Endothelial cell of umbilical vein (primary cell): ENCODE results near the gene VGLL4. TPM values are rescaled to one million over a fixed set of nuclear protein-coding genes. Genes with fewer than 3 reads are reported as not detected.

Experiments
- BruUV-seq: library from RNA; stranded (reverse); fragments of 400-500 nt; replicated peaks from 2 replicates; lab custom pipeline; 2021; lab: Mats Ljungman, UMichigan
- CTCF ChIA-PET: fragments of 300-600, 350-600 bp; sonication (Branson Sonifier 250); formaldehyde crosslinking; loops from one replicate; lab custom pipeline; 2021; ENCODE audit warnings: antibody characterized with exemption, inconsistent platforms; lab: Charles Lee
- POLR2A ChIA-PET: fragments of 300-600, 350-600 bp; sonication (Branson Sonifier 250); formaldehyde crosslinking; loops from one replicate; lab custom pipeline; 2021; ENCODE audit warnings: antibody characterized with exemption, inconsistent platforms; lab: Charles Lee
- DNase-seq: peaks from one replicate; pipeline ENCODE4 v3.0.0-alpha.2; 2011; ENCODE audit warnings: low read depth, low spot score
- FAIRE-seq: peaks from 2 replicates; lab custom pipeline; 2011; peaks lifted over from hg19 to GRCh38; lab: Jason Lieb, UNC
- H2AFZ ChIP-seq: 2 replicates; pipeline ENCODE4 v1.6.0; 2012; ENCODE audit warnings: low read depth, low read length, control low read depth, inconsistent platforms
- H3K27ac ChIP-seq: 2 replicates; pipeline ENCODE4 v1.5.1; 2011; ENCODE audit warnings: low read depth, mild to moderate bottlenecking, control low read depth, low read length, moderate library complexity; ENCODE audit not compliant: insufficient read depth
- H3K27me3 ChIP-seq, 2 experiments: 2 replicates each; pipeline versions ENCODE4 v1.6.0 to v1.6.1; 2011; ENCODE audit warnings: low read length in 2 of 2, mixed read lengths in 1 of 2; ENCODE audit not compliant: control insufficient read depth in 2 of 2, insufficient read depth in 2 of 2
- H3K36me3 ChIP-seq, 2 experiments: 2 replicates in 1 of 2; 3 replicates in 1 of 2; pipeline ENCODE4 v1.5.1; 2011; ENCODE audit warnings: low read length in 2 of 2, mild to moderate bottlenecking in 1 of 2, moderate library complexity in 1 of 2; ENCODE audit not compliant: control insufficient read depth in 2 of 2, insufficient read depth in 2 of 2; ENCODE audit errors: extremely low read depth in 1 of 2
- H3K4me1 ChIP-seq: 3 replicates; pipeline ENCODE4 v1.5.1; 2011; ENCODE audit warnings: mild to moderate bottlenecking, low read length; ENCODE audit not compliant: control insufficient read depth, insufficient read depth; ENCODE audit errors: extremely low read depth
- H3K4me2 ChIP-seq: 2 replicates; pipeline ENCODE4 v1.6.1; 2011; ENCODE audit warnings: low read length, control low read depth, mixed read lengths; ENCODE audit not compliant: insufficient read depth
- H3K4me3 ChIP-seq, 3 experiments: fragments of 200-600 bp in 1 of 3; sonication (generic), shearing (Covaris generic) in 1 of 3; replicated peaks in 1 of 3; 2 replicates each; pipeline ENCODE4 v1.5.1; 2011 to 2016; ENCODE audit warnings: control low read depth in 3 of 3, low read length in 3 of 3, mild to moderate bottlenecking in 2 of 3, inconsistent platforms in 1 of 3, low read depth in 1 of 3, moderate library complexity in 1 of 3; ENCODE audit not compliant: insufficient read depth in 1 of 3
- H3K79me2 ChIP-seq: 2 replicates; pipeline ENCODE4 v1.6.0; 2012; ENCODE audit warnings: low read length, inconsistent platforms; ENCODE audit not compliant: control insufficient read depth, insufficient read depth
- H3K9ac ChIP-seq: replicated peaks from 2 replicates; pipeline ENCODE3; 2011; ENCODE audit warnings: low read length, control low read depth; ENCODE audit not compliant: insufficient read depth; ENCODE audit errors: extremely low read depth
- H3K9me1 ChIP-seq: replicated peaks from 3 replicates; pipeline ENCODE4 v1.6.0; 2011; ENCODE audit warnings: mild to moderate bottlenecking, low read length; ENCODE audit not compliant: control insufficient read depth, insufficient read depth; ENCODE audit errors: extremely low read depth
- H3K9me3 ChIP-seq: replicated peaks from 2 replicates; pipeline ENCODE4 v1.5.1; 2012; ENCODE audit warnings: low read length, inconsistent platforms; ENCODE audit not compliant: control insufficient read depth, insufficient read depth
- H4K20me1 ChIP-seq: replicated peaks from 2 replicates; pipeline ENCODE3; 2011; ENCODE audit warnings: mild to moderate bottlenecking, low read length; ENCODE audit not compliant: control insufficient read depth, insufficient read depth; ENCODE audit errors: extremely low read depth
- EZH2 ChIP-seq: IDR thresholded peaks from 2 replicates; pipeline ENCODE4 v1.6.1; 2012; ENCODE audit warnings: borderline replicate concordance, low read depth, mild to moderate bottlenecking, moderate library complexity, low read length, inconsistent platforms; ENCODE audit not compliant: severe bottlenecking
- FOS ChIP-seq: IDR thresholded peaks from 2 replicates; pipeline ENCODE4 v1.6.1; 2011; ENCODE audit warnings: mild to moderate bottlenecking, low read length, moderate library complexity, borderline replicate concordance; ENCODE audit not compliant: insufficient read depth
- GATA2 ChIP-seq: IDR thresholded peaks from 2 replicates; pipeline ENCODE4 v1.7.0; 2011; ENCODE audit warnings: low read depth, mild to moderate bottlenecking, moderate library complexity, mixed read lengths, low read length; ENCODE audit not compliant: insufficient read length, insufficient read depth
- JUN ChIP-seq: IDR thresholded peaks from 2 replicates; pipeline ENCODE4 v1.6.1; 2011; ENCODE audit warnings: borderline replicate concordance, low read depth; ENCODE audit not compliant: insufficient read length, insufficient read depth
- MYC ChIP-seq: IDR thresholded peaks from one replicate; pipeline ENCODE4 v1.6.1; 2011; ENCODE audit warnings: mild to moderate bottlenecking, low read depth, low read length
- POLR2A ChIP-seq: IDR thresholded peaks from 2 replicates; pipeline ENCODE4 v1.6.1; 2012; ENCODE audit warnings: low read depth, mild to moderate bottlenecking, control low read depth, low read length
- POLR2AphosphoS5 ChIP-seq: IDR thresholded peaks from 2 replicates; pipeline ENCODE4 v1.6.1; 2012; ENCODE audit warnings: low read depth, mild to moderate bottlenecking, control low read depth, low read length, moderate library complexity; ENCODE audit not compliant: insufficient read depth
- dilution Hi-C: fragments of 300-500 bp; cut with MboI; formaldehyde crosslinking; loops from one replicate; pipeline ENCODE4 v1.15.0; 2019; ENCODE audit warnings: low sequenced_read_pairs; ENCODE audit not compliant: extremely low pct_ligation_motif_present
- intact Hi-C: fragments of 100-400 bp; cut with micrococcal nuclease; formaldehyde crosslinking; loops from one replicate; pipeline ENCODE4 v1.10.0; 2022
- polyA plus RNA-seq, 4 experiments: library from polyadenylated mRNA; depleted of rRNA in 3 of 4; stranded (reverse) in 3 of 4; unstranded in 1 of 4; fragments of >200 nt; gene quantifications; 2 replicates each; pipeline versions ENCODE4 v1.2.1 to v1.2.3, GENCODE V29; 2011 to 2012; ENCODE audit warnings: missing spikeins in 1 of 4
- total RNA-seq: library from RNA; stranded (reverse); gene quantifications from 2 replicates; pipeline ENCODE4 v1.2.3, GENCODE V29; 2021
- TF ChIP-seq, protein P1 (sequence below), 2 donors: IDR thresholded peaks; 1 replicate in 1 of 2; 2 replicates in 1 of 2; pipeline ENCODE4 v1.5.1; 2011; ENCODE audit warnings: low read length in 2 of 2, mild to moderate bottlenecking in 2 of 2, moderate library complexity in 2 of 2, control low read depth in 1 of 2, inconsistent platforms in 1 of 2, low read depth in 1 of 2; ENCODE audit not compliant: insufficient read depth in 1 of 2; ENCODE audit errors: extremely low read depth in 1 of 2
- TF ChIP-seq, protein P2 (sequence below): IDR thresholded peaks from 2 replicates; pipeline ENCODE4 v1.6.1; 2011; ENCODE audit not compliant: insufficient read depth, insufficient read length

VGLL4 gene
- total and polyA plus RNA-seq, 2 donors (not counting 3 experiments of a cell fraction or from before 2014, with no cell fraction given): 67.0 to 78.9 TPM

DNA sequence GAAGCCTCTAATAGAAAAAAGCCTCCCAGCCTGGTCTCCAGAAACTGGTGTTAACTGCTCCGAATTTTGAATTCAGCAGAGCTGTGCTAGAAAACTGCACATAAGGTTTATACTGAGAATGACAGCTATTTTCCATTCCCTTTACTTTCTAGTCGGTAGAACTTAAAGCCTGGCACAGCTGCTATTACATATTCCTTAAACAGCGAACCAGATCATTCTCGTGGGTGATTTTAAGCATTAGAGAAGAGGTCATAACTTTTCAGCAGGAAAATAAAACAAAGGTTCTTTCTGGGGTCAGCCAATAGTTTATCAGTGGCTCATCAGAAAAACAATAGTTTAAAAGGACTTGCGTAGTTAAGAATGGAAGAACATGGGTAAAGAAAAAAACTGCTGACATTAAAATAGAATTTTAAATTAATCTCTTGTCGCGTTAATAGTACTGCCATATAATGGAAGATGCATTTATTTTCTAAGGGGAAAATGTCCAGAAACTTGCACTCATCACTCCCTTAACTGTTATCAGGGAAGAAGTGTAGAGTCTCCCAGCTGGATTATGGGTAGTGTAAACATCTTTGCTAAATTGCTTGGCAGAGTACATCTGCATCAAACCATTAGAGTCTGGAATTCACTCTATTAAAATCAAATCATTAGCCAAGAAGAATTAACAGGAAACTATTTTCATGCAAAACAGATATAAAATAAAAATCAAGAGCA, 7.9 kb downstream of the VGLL4 start:
- dilution Hi-C loops: no loop called here

More for the DNA sequence above, 7.9 kb downstream of the VGLL4 start:
- Histone ChIP-seq H3K79me2 (peaks cover 100% of the 10 kb centered on the region), H3K36me3 (no peaks in the 10 kb centered on the region), H4K20me1 (peaks cover 2% of the 10 kb centered on the region), H2AFZ (no peak overlapping the region), H3K4me2 (peak overlapping the region; percentile 93), H3K9ac (peak overlapping the region; percentile 38), H3K9me3 (no peaks in the 10 kb centered on the region), H3K27me3 (no peaks in the 10 kb centered on the region), H3K9me1 (no peaks in the 10 kb centered on the region), H3K27ac (peak overlapping the region; percentile 58), H3K4me1 (peaks cover 79% of the 10 kb centered on the region), H3K4me3 (peak overlapping the region in 1 of 3 experiments; percentile 10)
- ChIA-PET POLR2A (no interaction called here), CTCF (interaction anchor here (1.0 to 2.3 kb wide), 3 partner anchors 10 to 256 kb away, joined by 3 to 8 read pairs (median 4); no protein-coding TSS in a partner anchor)
- intact Hi-C loops: no loop called here
- FAIRE-seq: no peak
- DNase-seq: peak; percentile 72
- TF ChIP-seq MYC: no peak
- TF ChIP-seq GATA2: peak; percentile 30
- TF ChIP-seq, protein P1, sequence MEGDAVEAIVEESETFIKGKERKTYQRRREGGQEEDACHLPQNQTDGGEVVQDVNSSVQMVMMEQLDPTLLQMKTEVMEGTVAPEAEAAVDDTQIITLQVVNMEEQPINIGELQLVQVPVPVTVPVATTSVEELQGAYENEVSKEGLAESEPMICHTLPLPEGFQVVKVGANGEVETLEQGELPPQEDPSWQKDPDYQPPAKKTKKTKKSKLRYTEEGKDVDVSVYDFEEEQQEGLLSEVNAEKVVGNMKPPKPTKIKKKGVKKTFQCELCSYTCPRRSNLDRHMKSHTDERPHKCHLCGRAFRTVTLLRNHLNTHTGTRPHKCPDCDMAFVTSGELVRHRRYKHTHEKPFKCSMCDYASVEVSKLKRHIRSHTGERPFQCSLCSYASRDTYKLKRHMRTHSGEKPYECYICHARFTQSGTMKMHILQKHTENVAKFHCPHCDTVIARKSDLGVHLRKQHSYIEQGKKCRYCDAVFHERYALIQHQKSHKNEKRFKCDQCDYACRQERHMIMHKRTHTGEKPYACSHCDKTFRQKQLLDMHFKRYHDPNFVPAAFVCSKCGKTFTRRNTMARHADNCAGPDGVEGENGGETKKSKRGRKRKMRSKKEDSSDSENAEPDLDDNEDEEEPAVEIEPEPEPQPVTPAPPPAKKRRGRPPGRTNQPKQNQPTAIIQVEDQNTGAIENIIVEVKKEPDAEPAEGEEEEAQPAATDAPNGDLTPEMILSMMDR (IDR thresholded peaks at IDR 0.05; ENCODE audit: extremely low read depth in 1 of 2, insufficient read depth in 1 of 2, low read depth in 1 of 2, low read length in 2 of 2): no peak
- no peak for TF ChIP-seq POLR2AphosphoS5
- no peak for TF ChIP-seq FOS
- no peak for TF ChIP-seq JUN
- TF ChIP-seq, protein P2, sequence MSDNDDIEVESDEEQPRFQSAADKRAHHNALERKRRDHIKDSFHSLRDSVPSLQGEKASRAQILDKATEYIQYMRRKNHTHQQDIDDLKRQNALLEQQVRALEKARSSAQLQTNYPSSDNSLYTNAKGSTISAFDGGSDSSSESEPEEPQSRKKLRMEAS: no peak
- TF ChIP-seq POLR2A: no peak
- no peak for TF ChIP-seq EZH2
- no TSS peak for BruUV-seq
